GM12865 (cell line): Measurements from ENCODE around the gene TM9SF2.
"Not testable (repeated sequence)": the region's sequence is repeated elsewhere in the genome, so short reads cannot be mapped to it uniquely, and the experiment has no call there.

Experiments used
- DNase-seq: peaks from one replicate; pipeline ENCODE4 v3.0.0; 2010; ENCODE audit warnings: low read depth
- H3K4me3 ChIP-seq: 2 replicates; pipeline ENCODE4 v1.5.1; 2011; ENCODE audit warnings: mild to moderate bottlenecking, low read depth, low read length, control low read depth
- CTCF ChIP-seq: IDR thresholded peaks from 2 replicates; pipeline ENCODE4 v1.5.1; 2011; ENCODE audit warnings: low read length, control low read depth, low read depth, inconsistent platforms; ENCODE audit not compliant: insufficient read depth; ENCODE audit errors: missing control alignments

The TM9SF2 gene

GRCh38 chr13:99476648-99477047 lies 24.6 kb upstream of the TM9SF2 start:
- H3K4me3 ChIP-seq, result no peak overlapping the region
- no peak for DNase-seq
- TF ChIP-seq CTCF, result no peak

GRCh38 chr13:99477493-99477892 lies 23.8 kb upstream of the TM9SF2 start:
- no peak for TF ChIP-seq CTCF

DNA sequence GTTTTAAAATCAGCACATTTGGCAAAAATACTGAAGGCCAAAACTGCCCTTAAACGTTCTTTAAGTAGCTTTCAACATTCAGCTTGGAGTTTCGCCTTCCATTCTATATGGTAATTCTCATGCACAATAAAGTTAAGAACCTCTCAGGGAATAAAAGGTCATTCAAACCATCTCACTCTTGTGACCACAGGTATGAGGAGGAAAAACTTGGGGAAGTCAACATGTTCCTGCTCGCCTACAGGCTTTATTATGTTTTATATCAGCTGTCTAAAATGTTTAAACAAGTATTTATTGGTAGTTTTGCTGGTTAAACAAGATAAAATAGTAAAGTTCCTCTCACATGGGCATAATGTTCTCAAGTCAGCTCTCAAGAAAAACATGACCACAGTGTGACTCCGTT lies 19.9 kb upstream of the TM9SF2 start:
- no peak for TF ChIP-seq CTCF
- no peak for DNase-seq

More at GRCh38 chr13:99477493-99477892, 23.8 kb upstream of the TM9SF2 start:
- no peak for DNase-seq
- H3K4me3 ChIP-seq, result no peak overlapping the region

GRCh38 chr13:99484473-99484872 lies 16.8 kb upstream of the TM9SF2 start:
- DNase-seq, result no peak

More for the DNA sequence above, 19.9 kb upstream of the TM9SF2 start:
- no peak overlapping the region for H3K4me3 ChIP-seq

GRCh38 chr13:99486996-99487395 lies 14.3 kb upstream of the TM9SF2 start:
- TF ChIP-seq CTCF, result no peak
- DNase-seq, result no peak
- H3K4me3 ChIP-seq, result no peak overlapping the region

More at GRCh38 chr13:99484473-99484872, 16.8 kb upstream of the TM9SF2 start:
- TF ChIP-seq CTCF, result no peak
- H3K4me3 ChIP-seq, result no peak overlapping the region

GRCh38 chr13:99489028-99489427 lies 12.2 kb upstream of the TM9SF2 start:
- no peak for TF ChIP-seq CTCF
- DNase-seq, result no peak
- H3K4me3 ChIP-seq, result no peak overlapping the region

DNA sequence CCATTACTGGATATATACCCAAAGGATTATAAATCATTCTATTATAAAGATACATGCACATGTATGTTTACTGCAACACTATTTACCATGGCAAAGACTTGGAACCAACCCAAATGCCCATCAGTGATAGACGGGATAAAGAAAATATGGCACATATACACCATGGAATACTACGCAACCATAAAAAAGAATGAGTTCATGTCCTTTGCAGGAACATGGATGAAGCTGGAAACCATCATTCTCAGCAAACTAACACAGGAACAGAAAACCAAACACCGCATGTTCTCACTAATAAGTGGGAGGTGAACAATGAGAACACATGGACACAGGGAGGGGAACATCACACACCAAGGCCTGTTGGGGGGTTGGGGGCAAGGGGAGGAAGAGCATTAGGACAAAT lies 9.5 kb upstream of the TM9SF2 start:
- DNase-seq, H3K4me3 ChIP-seq: not testable (repeated sequence)
